Left forelimb (tissue), 1 donor: Measurements from ENCODE around the gene WNT11.

Experiments used
- DNase-seq: peaks from one replicate; pipeline ENCODE4 v3.0.0-alpha.2; 2018; ENCODE audit warnings: low spot score

Gene WNT11

GRCh38 chr11:76206327-76207081, at the start of gene WNT11:
TSS of gene WNT11 (minus strand) at chr11:76206502. CDS start at chr11:76206407, 95 bp downstream.
- DNase-seq: no peak

GRCh38 chr11:76253416-76253815, 47.1 kb upstream of the WNT11 start:
- DNase-seq: no peak

GRCh38 chr11:76252631-76253070, 46.3 kb upstream of the WNT11 start:
- DNase-seq: no peak

- DNase-seq: no peak
These were observed 45.3 kb upstream of the WNT11 start for GRCh38 chr11:76251576-76251975.

- DNase-seq: no peak
These were observed 44.9 kb upstream of the WNT11 start for GRCh38 chr11:76251226-76251575.

- no peak for DNase-seq
These were observed 44.4 kb upstream of the WNT11 start for GRCh38 chr11:76250520-76251225.

- no peak for DNase-seq
These were observed 43.0 kb upstream of the WNT11 start for GRCh38 chr11:76249195-76249741.

- no peak for DNase-seq
These were observed 41.9 kb upstream of the WNT11 start for GRCh38 chr11:76248210-76248609.

GRCh38 chr11:76247091-76247490, 40.8 kb upstream of the WNT11 start:
- DNase-seq: no peak

- DNase-seq: no peak
These were observed 40.1 kb upstream of the WNT11 start for GRCh38 chr11:76246271-76246933.

- no peak for DNase-seq
These were observed 39.4 kb upstream of the WNT11 start for GRCh38 chr11:76245720-76246119.

GRCh38 chr11:76244316-76244851, 38.1 kb upstream of the WNT11 start:
- no peak for DNase-seq

- no peak for DNase-seq
These were observed 37.6 kb upstream of the WNT11 start for GRCh38 chr11:76243957-76244285.

GRCh38 chr11:76243193-76243956, 37.1 kb upstream of the WNT11 start:
- DNase-seq: no peak

- DNase-seq: no peak
These were observed 35.9 kb upstream of the WNT11 start for GRCh38 chr11:76242004-76242779.

GRCh38 chr11:76241243-76242000, 35.1 kb upstream of the WNT11 start:
- no peak for DNase-seq

- no peak for DNase-seq
These were observed 34.4 kb upstream of the WNT11 start for GRCh38 chr11:76240666-76241065.

GRCh38 chr11:76240161-76240540, 33.8 kb upstream of the WNT11 start:
- no peak for DNase-seq

- no peak for DNase-seq
These were observed 33.3 kb upstream of the WNT11 start for GRCh38 chr11:76239483-76240160.

GRCh38 chr11:76238551-76238950, 32.2 kb upstream of the WNT11 start:
- DNase-seq: no peak
